ENCODE data around the gene LRRC27.

LRRC27 gene

DNA sequence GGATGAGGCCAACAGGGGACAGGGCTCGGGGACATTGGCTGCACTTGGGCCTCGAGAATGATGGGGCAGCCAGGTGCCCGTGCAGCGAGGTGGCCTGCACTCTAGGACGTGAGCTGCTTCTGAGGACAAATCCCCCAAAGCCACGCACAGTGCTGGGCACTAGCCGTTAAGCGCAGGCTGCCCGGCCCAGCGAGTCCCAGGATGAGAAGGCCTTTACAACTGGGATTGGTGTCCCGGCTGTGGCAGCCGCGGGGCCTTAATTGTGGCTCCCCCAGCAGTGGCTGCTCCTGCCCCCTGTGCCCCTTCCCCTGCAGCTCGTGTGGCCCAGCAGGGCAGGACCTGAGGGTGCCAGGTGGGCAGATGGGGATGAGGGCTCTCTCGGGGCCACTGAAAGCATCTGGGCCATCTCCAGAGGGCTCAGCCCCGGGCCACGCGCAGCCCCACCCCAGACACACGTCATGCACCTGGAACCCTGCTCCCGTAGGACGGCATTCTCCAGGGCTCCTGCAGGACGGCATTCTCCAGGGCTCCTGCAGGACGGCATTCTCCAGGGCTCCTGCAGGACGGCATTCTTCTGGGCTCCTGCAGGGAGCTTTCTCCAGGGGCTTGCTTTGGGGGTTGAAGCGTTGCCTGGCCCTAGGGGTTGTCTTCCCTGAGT lies 71.6 kb downstream of the LRRC27 start:
- no peak for ATAC-seq

DNA sequence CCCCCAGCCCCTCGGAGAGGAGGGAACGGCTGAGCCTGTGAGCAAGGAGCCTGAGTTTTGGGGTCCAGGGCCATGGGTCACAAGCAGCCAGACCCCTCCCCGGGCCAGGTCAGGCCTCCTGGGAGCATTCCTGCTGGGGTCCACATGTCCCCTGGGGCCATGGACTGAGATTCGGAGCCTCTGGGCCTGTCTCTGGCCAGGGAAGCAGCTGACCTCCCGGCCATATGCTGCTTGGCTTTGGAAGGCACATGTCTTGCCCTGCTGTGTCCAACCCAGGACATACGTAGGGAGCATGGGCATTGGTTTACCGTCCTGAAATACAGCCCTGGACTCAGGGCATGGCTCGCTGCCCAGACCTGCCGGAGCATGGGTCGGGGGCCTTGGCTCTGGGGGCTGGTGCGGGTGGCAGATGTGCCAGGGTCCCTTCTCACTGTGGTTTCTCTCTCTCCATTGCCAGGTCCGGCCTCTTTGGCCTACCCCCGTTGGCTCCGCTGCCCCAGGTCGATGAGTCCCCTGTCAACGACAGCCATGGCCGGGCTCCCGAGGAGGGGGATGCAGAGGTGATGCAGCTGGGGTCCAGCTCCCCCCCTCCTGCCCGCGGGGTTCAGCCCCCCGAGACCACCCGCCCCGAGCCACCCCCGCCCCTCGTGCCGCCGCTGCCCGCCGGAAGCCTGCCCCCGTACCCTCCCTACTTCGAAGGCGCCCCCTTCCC lies 72.3 kb downstream of the LRRC27 start:
- no peak for ATAC-seq
- no peak for TF ChIP-seq TOX (CRISPR knock-in tag; IDR thresholded peaks at IDR 0.05; ENCODE audit: borderline replicate concordance)
- TF ChIP-seq, protein P1, sequence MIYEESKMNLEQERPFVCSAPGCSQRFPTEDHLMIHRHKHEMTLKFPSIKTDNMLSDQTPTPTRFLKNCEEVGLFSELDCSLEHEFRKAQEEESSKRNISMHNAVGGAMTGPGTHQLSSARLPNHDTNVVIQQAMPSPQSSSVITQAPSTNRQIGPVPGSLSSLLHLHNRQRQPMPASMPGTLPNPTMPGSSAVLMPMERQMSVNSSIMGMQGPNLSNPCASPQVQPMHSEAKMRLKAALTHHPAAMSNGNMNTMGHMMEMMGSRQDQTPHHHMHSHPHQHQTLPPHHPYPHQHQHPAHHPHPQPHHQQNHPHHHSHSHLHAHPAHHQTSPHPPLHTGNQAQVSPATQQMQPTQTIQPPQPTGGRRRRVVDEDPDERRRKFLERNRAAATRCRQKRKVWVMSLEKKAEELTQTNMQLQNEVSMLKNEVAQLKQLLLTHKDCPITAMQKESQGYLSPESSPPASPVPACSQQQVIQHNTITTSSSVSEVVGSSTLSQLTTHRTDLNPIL (CRISPR knock-in tag; IDR thresholded peaks at IDR 0.05; ENCODE audit: low read depth): no peak
- TF ChIP-seq ESRRG (CRISPR knock-in tag; IDR thresholded peaks at IDR 0.05): no peak
- no peak for TF ChIP-seq RARB (CRISPR knock-in tag; IDR thresholded peaks at IDR 0.05)
- TF ChIP-seq, protein P2, sequence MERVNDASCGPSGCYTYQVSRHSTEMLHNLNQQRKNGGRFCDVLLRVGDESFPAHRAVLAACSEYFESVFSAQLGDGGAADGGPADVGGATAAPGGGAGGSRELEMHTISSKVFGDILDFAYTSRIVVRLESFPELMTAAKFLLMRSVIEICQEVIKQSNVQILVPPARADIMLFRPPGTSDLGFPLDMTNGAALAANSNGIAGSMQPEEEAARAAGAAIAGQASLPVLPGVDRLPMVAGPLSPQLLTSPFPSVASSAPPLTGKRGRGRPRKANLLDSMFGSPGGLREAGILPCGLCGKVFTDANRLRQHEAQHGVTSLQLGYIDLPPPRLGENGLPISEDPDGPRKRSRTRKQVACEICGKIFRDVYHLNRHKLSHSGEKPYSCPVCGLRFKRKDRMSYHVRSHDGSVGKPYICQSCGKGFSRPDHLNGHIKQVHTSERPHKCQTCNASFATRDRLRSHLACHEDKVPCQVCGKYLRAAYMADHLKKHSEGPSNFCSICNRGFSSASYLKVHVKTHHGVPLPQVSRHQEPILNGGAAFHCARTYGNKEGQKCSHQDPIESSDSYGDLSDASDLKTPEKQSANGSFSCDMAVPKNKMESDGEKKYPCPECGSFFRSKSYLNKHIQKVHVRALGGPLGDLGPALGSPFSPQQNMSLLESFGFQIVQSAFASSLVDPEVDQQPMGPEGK (CRISPR knock-in tag; IDR thresholded peaks at IDR 0.05; ENCODE audit: borderline replicate concordance): no peak
- no peak for TF ChIP-seq SNAI2 (CRISPR knock-in tag; IDR thresholded peaks at IDR 0.05)
- TF ChIP-seq TCF4 (CRISPR knock-in tag; IDR thresholded peaks at IDR 0.05; ENCODE audit: borderline replicate concordance): no peak
- TF ChIP-seq ZNF70 (CRISPR knock-in tag; IDR thresholded peaks at IDR 0.05): no peak
- TF ChIP-seq, protein P3, sequence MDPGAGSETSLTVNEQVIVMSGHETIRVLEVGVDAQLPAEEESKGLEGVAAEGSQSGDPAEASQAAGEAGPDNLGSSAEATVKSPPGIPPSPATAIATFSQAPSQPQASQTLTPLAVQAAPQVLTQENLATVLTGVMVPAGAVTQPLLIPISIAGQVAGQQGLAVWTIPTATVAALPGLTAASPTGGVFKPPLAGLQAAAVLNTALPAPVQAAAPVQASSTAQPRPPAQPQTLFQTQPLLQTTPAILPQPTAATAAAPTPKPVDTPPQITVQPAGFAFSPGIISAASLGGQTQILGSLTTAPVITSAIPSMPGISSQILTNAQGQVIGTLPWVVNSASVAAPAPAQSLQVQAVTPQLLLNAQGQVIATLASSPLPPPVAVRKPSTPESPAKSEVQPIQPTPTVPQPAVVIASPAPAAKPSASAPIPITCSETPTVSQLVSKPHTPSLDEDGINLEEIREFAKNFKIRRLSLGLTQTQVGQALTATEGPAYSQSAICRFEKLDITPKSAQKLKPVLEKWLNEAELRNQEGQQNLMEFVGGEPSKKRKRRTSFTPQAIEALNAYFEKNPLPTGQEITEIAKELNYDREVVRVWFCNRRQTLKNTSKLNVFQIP (CRISPR knock-in tag; IDR thresholded peaks at IDR 0.05; ENCODE audit: borderline replicate concordance, low read depth): no peak

More for the DNA sequence above, 71.6 kb downstream of the LRRC27 start:
- no peak for TF ChIP-seq PPARA (CRISPR knock-in tag; IDR thresholded peaks at IDR 0.05; ENCODE audit: borderline replicate concordance)
- TF ChIP-seq, protein P4, sequence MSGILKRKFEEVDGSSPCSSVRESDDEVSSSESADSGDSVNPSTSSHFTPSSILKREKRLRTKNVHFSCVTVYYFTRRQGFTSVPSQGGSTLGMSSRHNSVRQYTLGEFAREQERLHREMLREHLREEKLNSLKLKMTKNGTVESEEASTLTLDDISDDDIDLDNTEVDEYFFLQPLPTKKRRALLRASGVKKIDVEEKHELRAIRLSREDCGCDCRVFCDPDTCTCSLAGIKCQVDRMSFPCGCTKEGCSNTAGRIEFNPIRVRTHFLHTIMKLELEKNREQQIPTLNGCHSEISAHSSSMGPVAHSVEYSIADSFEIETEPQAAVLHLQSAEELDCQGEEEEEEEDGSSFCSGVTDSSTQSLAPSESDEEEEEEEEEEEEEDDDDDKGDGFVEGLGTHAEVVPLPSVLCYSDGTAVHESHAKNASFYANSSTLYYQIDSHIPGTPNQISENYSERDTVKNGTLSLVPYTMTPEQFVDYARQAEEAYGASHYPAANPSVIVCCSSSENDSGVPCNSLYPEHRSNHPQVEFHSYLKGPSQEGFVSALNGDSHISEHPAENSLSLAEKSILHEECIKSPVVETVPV (CRISPR knock-in tag; IDR thresholded peaks at IDR 0.05): no peak
- no peak for TF ChIP-seq ZNF70 (CRISPR knock-in tag; IDR thresholded peaks at IDR 0.05)
- TF ChIP-seq, protein P5, sequence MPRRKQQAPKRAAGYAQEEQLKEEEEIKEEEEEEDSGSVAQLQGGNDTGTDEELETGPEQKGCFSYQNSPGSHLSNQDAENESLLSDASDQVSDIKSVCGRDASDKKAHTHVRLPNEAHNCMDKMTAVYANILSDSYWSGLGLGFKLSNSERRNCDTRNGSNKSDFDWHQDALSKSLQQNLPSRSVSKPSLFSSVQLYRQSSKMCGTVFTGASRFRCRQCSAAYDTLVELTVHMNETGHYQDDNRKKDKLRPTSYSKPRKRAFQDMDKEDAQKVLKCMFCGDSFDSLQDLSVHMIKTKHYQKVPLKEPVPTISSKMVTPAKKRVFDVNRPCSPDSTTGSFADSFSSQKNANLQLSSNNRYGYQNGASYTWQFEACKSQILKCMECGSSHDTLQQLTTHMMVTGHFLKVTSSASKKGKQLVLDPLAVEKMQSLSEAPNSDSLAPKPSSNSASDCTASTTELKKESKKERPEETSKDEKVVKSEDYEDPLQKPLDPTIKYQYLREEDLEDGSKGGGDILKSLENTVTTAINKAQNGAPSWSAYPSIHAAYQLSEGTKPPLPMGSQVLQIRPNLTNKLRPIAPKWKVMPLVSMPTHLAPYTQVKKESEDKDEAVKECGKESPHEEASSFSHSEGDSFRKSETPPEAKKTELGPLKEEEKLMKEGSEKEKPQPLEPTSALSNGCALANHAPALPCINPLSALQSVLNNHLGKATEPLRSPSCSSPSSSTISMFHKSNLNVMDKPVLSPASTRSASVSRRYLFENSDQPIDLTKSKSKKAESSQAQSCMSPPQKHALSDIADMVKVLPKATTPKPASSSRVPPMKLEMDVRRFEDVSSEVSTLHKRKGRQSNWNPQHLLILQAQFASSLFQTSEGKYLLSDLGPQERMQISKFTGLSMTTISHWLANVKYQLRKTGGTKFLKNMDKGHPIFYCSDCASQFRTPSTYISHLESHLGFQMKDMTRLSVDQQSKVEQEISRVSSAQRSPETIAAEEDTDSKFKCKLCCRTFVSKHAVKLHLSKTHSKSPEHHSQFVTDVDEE (CRISPR knock-in tag; IDR thresholded peaks at IDR 0.05): no peak
- TF ChIP-seq, protein P2 (CRISPR knock-in tag; IDR thresholded peaks at IDR 0.05; ENCODE audit: borderline replicate concordance): no peak
- TF ChIP-seq ZC3H10 (CRISPR knock-in tag; IDR thresholded peaks at IDR 0.05): no peak
- TF ChIP-seq, protein P3 (CRISPR knock-in tag; IDR thresholded peaks at IDR 0.05; ENCODE audit: borderline replicate concordance, low read depth): no peak
- TF ChIP-seq ZFP3 (CRISPR knock-in tag; IDR thresholded peaks at IDR 0.05): no peak
- no peak for TF ChIP-seq OSR1 (CRISPR knock-in tag; IDR thresholded peaks at IDR 0.05)
- TF ChIP-seq, protein P1 (CRISPR knock-in tag; IDR thresholded peaks at IDR 0.05; ENCODE audit: low read depth): no peak
- no peak for TF ChIP-seq ZNF565 (CRISPR knock-in tag; conservative IDR thresholded peaks at IDR 0.05; ENCODE audit: low read depth)
- no peak for TF ChIP-seq TOX (CRISPR knock-in tag; IDR thresholded peaks at IDR 0.05; ENCODE audit: borderline replicate concordance)
- no peak for TF ChIP-seq ZNF8 (CRISPR knock-in tag; IDR thresholded peaks at IDR 0.05)
- no peak for TF ChIP-seq TCF4 (CRISPR knock-in tag; IDR thresholded peaks at IDR 0.05; ENCODE audit: borderline replicate concordance)
- TF ChIP-seq RARB (CRISPR knock-in tag; IDR thresholded peaks at IDR 0.05): no peak
- no peak for TF ChIP-seq ISL1 (CRISPR knock-in tag; IDR thresholded peaks at IDR 0.05)
- TF ChIP-seq SNAI2 (CRISPR knock-in tag; IDR thresholded peaks at IDR 0.05): no peak
